Neural cell (in vitro differentiated cells): Measurements from ENCODE around the gene TXN. TPM values are rescaled to one million over a fixed set of nuclear protein-coding genes. Genes with fewer than 3 reads are reported as not detected.

Source experiments
- H2AFZ ChIP-seq: fragments of 200-600, 300-800 bp; sonication (generic), shearing (Covaris generic); 2 replicates; pipeline ENCODE4 v1.6.0; 2014; ENCODE audit warnings: low read depth, mild to moderate bottlenecking, antibody characterized with exemption, low read length, moderate library complexity
- H3F3A ChIP-seq: fragments of 200-600 bp; shearing (Covaris generic); 2 replicates; pipeline ENCODE4 v1.6.1; 2016; ENCODE audit warnings: mild to moderate bottlenecking, moderate library complexity, mixed read lengths, antibody characterized with exemption, low read length; ENCODE audit not compliant: insufficient read depth, poor library complexity, severe bottlenecking
- H3K27ac ChIP-seq: fragments of 200-600, 300-800 bp; sonication (generic), shearing (Covaris generic); 2 replicates; pipeline ENCODE4 v1.5.1; 2014; ENCODE audit warnings: mild to moderate bottlenecking, low read length, moderate library complexity
- H3K27me3 ChIP-seq: fragments of 300-800, 200-600 bp; sonication (generic), shearing (Covaris generic); 2 replicates; pipeline ENCODE4 v1.6.0; 2014; ENCODE audit warnings: mild to moderate bottlenecking, low read depth, low read length, moderate library complexity; ENCODE audit not compliant: insufficient read depth
- H3K36me3 ChIP-seq: fragments of 300-800, 200-600 bp; sonication (generic), shearing (Covaris generic); 2 replicates; pipeline ENCODE4 v1.5.1; 2014; ENCODE audit warnings: mild to moderate bottlenecking, antibody characterized with exemption, low read length, moderate library complexity; ENCODE audit not compliant: insufficient read depth
- H3K4me2 ChIP-seq: fragments of 300-800, 200-600 bp; sonication (generic), shearing (Covaris generic); 2 replicates; pipeline ENCODE4 v1.6.0; 2014; ENCODE audit warnings: mild to moderate bottlenecking, low read length
- H3K4me3 ChIP-seq: fragments of 300-800, 200-600 bp; sonication (generic), shearing (Covaris generic); 2 replicates; pipeline ENCODE4 v1.5.1; 2014; ENCODE audit warnings: mild to moderate bottlenecking, low read length, moderate library complexity
- H3K79me2 ChIP-seq: fragments of 200-600 bp; shearing (Covaris generic); replicated peaks from 2 replicates; pipeline ENCODE4 v1.6.0; 2014; ENCODE audit warnings: mild to moderate bottlenecking, low read length, moderate library complexity; ENCODE audit not compliant: insufficient read depth
- H3K9ac ChIP-seq: fragments of 300-800, 200-600 bp; sonication (generic), shearing (Covaris generic); 2 replicates; pipeline ENCODE4 v1.6.1; 2016; ENCODE audit warnings: mild to moderate bottlenecking, low read length, mixed read lengths
- H3K9me2 ChIP-seq: fragments of 200-600 bp; shearing (Covaris generic); 2 replicates; pipeline ENCODE4 v1.6.1; 2016; ENCODE audit warnings: mild to moderate bottlenecking, low read length, mixed read lengths; ENCODE audit not compliant: insufficient read depth
- H3K9me3 ChIP-seq: fragments of 200-600, 300-800 bp; sonication (generic), shearing (Covaris generic); 2 replicates; pipeline ENCODE4 v1.6.1; 2016; ENCODE audit warnings: mild to moderate bottlenecking, mixed run types, low read length, moderate library complexity, mixed read lengths
- H4K20me1 ChIP-seq: fragments of 200-600 bp; shearing (Covaris generic); 2 replicates; pipeline ENCODE4 v1.6.1; 2016; ENCODE audit warnings: mild to moderate bottlenecking, mixed run types; ENCODE audit not compliant: insufficient read depth
- CTCF ChIP-seq: fragments of 450-650 bp; IDR thresholded peaks from 2 replicates; pipeline ENCODE4 v1.5.1; 2014; ENCODE audit warnings: antibody characterized with exemption, mild to moderate bottlenecking, moderate library complexity; ENCODE audit not compliant: poor library complexity, severe bottlenecking
- EP300 ChIP-seq: fragments of 450-650 bp; conservative IDR thresholded peaks from 2 replicates; pipeline ENCODE4 v1.6.1; 2014; ENCODE audit warnings: antibody characterized with exemption, mild to moderate bottlenecking, moderate library complexity; ENCODE audit not compliant: poor library complexity, severe bottlenecking
- EZH2 ChIP-seq: fragments of 200-600, 300-800 bp; shearing (Covaris generic), sonication (generic); IDR thresholded peaks from 2 replicates; pipeline ENCODE4 v1.6.1; 2014; ENCODE audit warnings: antibody characterized with exemption, low read length, borderline replicate concordance, mild to moderate bottlenecking; ENCODE audit not compliant: insufficient read depth, poor library complexity, severe bottlenecking
- MXI1 ChIP-seq: fragments of 450-650 bp; conservative IDR thresholded peaks from 2 replicates; pipeline ENCODE4 v1.6.1; 2014; ENCODE audit warnings: antibody characterized with exemption, mild to moderate bottlenecking; ENCODE audit not compliant: poor library complexity, severe bottlenecking
- POLR2AphosphoS5 ChIP-seq: IDR thresholded peaks from 2 replicates; pipeline ENCODE4 v1.6.1; 2012
- RAD21 ChIP-seq: fragments of 450-650 bp; conservative IDR thresholded peaks from 2 replicates; pipeline ENCODE4 v1.6.1; 2014; ENCODE audit warnings: antibody characterized with exemption, mild to moderate bottlenecking, moderate library complexity
- SMC3 ChIP-seq: fragments of 450-650 bp; conservative IDR thresholded peaks from 2 replicates; pipeline ENCODE4 v1.6.1; 2014; ENCODE audit warnings: antibody characterized with exemption, mild to moderate bottlenecking, moderate library complexity; ENCODE audit not compliant: poor library complexity
- TAF1 ChIP-seq: IDR thresholded peaks from 2 replicates; pipeline ENCODE4 v1.6.1; 2012; ENCODE audit warnings: low read depth
- polyA plus RNA-seq: library from polyadenylated mRNA; depleted of rRNA; stranded (reverse); fragments of >200 nt; gene quantifications from 2 replicates; pipeline ENCODE4 v1.2.3, GENCODE V29; 2014
- TF ChIP-seq, protein P1 (sequence below): IDR thresholded peaks from 2 replicates; pipeline ENCODE4 v1.6.1; 2012; ENCODE audit warnings: borderline replicate concordance

The TXN gene
- polyA plus RNA-seq, 1 donor from 2014 or later: 304 TPM

- Histone ChIP-seq H3K4me3 (no peak overlapping the region), H3K9me3 (no peaks in the 10 kb centered on the region), H2AFZ (no peak overlapping the region), H3K4me2 (no peak overlapping the region), H3K9ac (no peak overlapping the region), H3K27me3 (no peaks in the 10 kb centered on the region), H3K79me2 (no peaks in the 10 kb centered on the region), H3F3A (no peaks in the 10 kb centered on the region), H3K9me2 (no peaks in the 10 kb centered on the region), H3K36me3 (no peaks in the 10 kb centered on the region), H3K27ac (no peak overlapping the region), H4K20me1 (no peaks in the 10 kb centered on the region)
- no peak for TF ChIP-seq TAF1
- TF ChIP-seq POLR2AphosphoS5: no peak
- TF ChIP-seq, protein P1, sequence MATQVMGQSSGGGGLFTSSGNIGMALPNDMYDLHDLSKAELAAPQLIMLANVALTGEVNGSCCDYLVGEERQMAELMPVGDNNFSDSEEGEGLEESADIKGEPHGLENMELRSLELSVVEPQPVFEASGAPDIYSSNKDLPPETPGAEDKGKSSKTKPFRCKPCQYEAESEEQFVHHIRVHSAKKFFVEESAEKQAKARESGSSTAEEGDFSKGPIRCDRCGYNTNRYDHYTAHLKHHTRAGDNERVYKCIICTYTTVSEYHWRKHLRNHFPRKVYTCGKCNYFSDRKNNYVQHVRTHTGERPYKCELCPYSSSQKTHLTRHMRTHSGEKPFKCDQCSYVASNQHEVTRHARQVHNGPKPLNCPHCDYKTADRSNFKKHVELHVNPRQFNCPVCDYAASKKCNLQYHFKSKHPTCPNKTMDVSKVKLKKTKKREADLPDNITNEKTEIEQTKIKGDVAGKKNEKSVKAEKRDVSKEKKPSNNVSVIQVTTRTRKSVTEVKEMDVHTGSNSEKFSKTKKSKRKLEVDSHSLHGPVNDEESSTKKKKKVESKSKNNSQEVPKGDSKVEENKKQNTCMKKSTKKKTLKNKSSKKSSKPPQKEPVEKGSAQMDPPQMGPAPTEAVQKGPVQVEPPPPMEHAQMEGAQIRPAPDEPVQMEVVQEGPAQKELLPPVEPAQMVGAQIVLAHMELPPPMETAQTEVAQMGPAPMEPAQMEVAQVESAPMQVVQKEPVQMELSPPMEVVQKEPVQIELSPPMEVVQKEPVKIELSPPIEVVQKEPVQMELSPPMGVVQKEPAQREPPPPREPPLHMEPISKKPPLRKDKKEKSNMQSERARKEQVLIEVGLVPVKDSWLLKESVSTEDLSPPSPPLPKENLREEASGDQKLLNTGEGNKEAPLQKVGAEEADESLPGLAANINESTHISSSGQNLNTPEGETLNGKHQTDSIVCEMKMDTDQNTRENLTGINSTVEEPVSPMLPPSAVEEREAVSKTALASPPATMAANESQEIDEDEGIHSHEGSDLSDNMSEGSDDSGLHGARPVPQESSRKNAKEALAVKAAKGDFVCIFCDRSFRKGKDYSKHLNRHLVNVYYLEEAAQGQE: no peak
- TF ChIP-seq MXI1: no peak
Measured at GRCh38 chr9:110214090-110214489, 42.2 kb downstream of the TXN start.

DNA sequence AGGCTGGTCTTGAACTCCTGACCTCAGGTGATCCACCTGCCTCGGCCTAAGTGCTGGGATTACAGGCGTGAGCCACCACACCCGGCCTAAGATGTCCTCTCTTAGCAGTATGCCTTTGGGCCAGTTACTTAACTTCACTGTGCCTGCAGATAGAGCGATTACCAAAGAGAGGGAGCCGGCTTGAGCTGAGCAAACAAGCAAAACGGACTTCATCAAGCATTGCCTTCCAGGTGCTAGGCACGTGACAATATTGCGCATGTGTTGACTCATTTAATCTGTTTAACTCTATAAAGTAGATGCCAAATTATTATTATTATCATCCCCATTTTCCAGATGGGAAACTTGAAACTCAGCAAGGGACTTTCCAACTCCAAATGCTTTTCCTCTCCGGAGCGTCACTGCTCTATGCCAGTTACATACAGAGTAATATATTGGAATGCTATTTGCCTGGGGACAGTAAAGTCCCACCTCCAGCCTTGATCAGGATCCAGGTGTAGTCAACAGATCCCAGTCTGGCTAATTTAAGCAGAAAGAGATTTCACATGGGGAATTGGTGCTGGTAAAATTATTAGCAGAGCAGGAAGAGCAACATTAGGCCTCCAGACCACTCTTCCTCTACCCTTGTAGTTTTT, 42.8 kb downstream of the TXN start:
- H3K27ac ChIP-seq: no peak overlapping the region
- TF ChIP-seq TAF1: no peak
- no peak for TF ChIP-seq SMC3
- no peak for TF ChIP-seq RAD21
- H3K9me2 ChIP-seq: no peaks in the 10 kb centered on the region
- no peak overlapping the region for H3K4me2 ChIP-seq
- H3K36me3 ChIP-seq: no peaks in the 10 kb centered on the region
- H3K27me3 ChIP-seq: no peaks in the 10 kb centered on the region
- no peak overlapping the region for H3K9ac ChIP-seq
- H3F3A ChIP-seq: no peaks in the 10 kb centered on the region
- no peak overlapping the region for H2AFZ ChIP-seq
- no peaks in the 10 kb centered on the region for H4K20me1 ChIP-seq
- H3K79me2 ChIP-seq: no peaks in the 10 kb centered on the region
- no peaks in the 10 kb centered on the region for H3K9me3 ChIP-seq
- H3K4me3 ChIP-seq: no peak overlapping the region

DNA sequence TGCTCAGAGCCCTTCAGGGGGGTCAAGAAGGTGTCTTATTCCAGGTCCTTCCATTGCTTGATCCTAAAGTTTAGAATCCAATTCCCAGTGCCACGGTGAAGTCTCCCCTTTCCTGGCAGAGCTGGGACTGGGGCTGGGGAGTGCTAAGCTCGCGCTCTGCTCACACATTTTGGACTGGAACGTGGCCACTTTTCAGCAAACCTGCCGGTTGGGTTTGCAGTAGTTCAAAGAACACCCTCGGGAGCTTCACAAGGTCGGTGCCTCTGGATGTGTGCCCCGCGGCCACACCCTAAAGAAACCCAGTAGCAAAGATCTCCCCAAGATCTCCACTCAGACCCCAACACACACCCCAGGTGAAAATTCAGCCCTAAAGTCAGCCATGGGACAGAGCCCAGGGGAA, 48.3 kb downstream of the TXN start, which contains the start of gene C9orf152:
TSS of gene C9orf152 (minus strand) at position 129 of the 400 bp plus-strand sequence. CDS start 580 bp downstream, outside the sequence.
- Histone ChIP-seq H3K4me3 (no peak within 1 kb of the TSS), H3K36me3 (no peaks in the 10 kb centered on the region), H3K27ac (no peak within 1 kb of the TSS), H3K9ac (no peak within 1 kb of the TSS), H2AFZ (no peak within 1 kb of the TSS), H3F3A (no peaks in the 10 kb centered on the region), H3K27me3 (no peaks in the 10 kb centered on the region), H3K9me3 (no peaks in the 10 kb centered on the region), H4K20me1 (no peaks in the 10 kb centered on the region), H3K79me2 (no peaks in the 10 kb centered on the region), H3K9me2 (no peaks in the 10 kb centered on the region), H3K4me2 (no peak within 1 kb of the TSS)
- no peak for TF ChIP-seq TAF1
- no peak for TF ChIP-seq SMC3
- TF ChIP-seq, protein P1: no peak
- TF ChIP-seq RAD21: no peak
- no peak for TF ChIP-seq EZH2
- TF ChIP-seq CTCF: no peak
- TF ChIP-seq MXI1: no peak
- TF ChIP-seq POLR2AphosphoS5: no peak
- no peak for TF ChIP-seq EP300
